GM10266 (cell line): ENCODE data around the gene MTF1.

Experiments used
- DNase-seq: peaks from one replicate; pipeline ENCODE4 v3.0.0; 2012; ENCODE audit errors: extremely low spot score
- TF ChIP-seq, protein P1 (sequence below): IDR thresholded peaks from 2 replicates; pipeline ENCODE4 v1.5.1; 2012; ENCODE audit warnings: mild to moderate bottlenecking, low read depth; ENCODE audit not compliant: control insufficient read depth, insufficient read depth; ENCODE audit errors: missing control alignments

Gene MTF1

DNA sequence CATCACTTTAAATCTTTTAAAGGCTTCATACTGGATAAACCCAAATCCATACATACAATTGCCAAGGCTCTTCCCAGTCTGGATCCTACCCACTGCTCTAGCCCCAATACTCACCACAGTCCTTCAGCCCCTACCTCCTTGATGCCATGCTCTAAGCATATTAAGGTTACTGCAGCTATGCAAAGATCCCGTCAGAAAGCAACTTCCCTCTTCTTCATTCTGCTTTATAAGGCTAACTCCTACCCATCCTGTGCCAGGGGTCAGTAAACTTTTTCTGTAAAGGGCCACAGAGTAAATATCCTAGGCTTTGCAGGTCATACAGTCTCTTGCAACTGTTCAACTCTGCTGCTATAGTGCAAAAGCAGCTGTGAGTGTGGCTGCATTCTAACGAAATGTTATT, 34.3 kb upstream of the MTF1 start:
- TF ChIP-seq, protein P1, sequence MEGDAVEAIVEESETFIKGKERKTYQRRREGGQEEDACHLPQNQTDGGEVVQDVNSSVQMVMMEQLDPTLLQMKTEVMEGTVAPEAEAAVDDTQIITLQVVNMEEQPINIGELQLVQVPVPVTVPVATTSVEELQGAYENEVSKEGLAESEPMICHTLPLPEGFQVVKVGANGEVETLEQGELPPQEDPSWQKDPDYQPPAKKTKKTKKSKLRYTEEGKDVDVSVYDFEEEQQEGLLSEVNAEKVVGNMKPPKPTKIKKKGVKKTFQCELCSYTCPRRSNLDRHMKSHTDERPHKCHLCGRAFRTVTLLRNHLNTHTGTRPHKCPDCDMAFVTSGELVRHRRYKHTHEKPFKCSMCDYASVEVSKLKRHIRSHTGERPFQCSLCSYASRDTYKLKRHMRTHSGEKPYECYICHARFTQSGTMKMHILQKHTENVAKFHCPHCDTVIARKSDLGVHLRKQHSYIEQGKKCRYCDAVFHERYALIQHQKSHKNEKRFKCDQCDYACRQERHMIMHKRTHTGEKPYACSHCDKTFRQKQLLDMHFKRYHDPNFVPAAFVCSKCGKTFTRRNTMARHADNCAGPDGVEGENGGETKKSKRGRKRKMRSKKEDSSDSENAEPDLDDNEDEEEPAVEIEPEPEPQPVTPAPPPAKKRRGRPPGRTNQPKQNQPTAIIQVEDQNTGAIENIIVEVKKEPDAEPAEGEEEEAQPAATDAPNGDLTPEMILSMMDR, result no peak
- DNase-seq, result no peak

DNA sequence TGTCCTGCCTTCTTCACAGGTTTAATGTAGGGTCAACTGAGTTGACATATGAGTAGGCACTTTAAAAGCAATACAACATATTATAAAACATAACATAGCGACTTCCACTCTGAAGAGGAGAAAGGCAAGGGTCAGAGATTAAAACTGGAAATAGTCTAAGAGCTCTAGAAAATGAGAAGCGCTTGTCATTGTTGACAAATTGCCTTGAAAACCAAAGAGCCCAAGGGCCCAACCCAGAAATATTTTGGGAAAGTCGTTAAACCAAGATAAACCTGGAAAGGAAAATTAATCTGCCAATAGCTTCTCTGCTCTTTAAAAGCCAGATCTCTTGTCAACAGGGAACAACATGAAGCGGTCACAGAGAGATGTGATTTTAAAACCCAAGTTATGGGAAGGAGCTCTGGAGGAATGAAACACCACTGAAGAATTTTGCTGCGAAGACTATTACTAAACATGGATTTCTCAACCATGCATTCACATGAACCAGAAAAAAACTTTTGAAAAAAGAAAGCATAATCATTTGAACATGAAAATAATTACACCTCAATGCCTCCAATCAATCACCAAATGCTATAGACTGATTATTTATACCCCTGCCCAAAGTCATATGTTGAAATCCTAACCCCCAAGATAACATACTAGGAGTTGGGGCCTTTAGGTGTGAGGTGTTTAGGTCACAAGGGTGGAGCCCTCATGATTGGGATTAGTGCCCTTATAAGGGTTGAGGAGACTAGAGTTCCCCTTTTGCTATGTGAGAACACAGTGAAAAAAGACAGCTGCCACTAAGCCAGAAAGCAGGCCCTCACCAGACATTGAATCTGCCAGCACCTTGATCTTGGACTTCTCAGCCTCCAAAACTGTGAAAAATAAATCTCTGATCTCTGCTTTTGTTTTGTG, 33.0 kb upstream of the MTF1 start:
- TF ChIP-seq, protein P1, result no peak
- no peak for DNase-seq

DNA sequence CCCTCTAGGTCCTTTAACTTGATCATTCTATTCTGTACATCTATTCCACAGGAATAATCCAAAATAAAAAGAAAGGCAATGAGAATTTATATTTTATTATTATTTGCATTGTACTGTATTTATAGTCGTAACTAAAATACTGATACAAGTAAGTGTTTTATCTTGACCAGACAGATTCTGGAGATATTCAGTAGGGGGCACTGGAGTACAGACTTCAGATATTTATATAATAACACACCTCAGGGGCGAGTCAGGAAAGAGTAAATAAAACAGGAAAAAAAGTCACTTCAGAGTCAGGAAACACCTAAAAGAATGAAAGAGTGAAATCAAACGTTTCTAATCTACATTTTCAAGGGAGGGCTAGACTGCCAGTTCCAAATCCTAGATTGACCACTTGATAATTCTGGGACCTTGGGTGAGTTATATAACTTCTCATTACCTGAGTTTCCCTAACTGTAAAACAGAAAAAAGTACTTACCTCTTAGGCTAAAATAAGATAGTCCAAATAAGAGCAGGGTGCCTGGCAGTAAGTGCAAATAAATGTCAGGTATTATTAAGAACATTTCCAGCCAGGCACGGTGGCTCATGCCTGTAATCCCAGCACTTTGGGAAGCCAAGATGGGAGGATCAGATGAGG, 31.1 kb upstream of the MTF1 start:
- TF ChIP-seq, protein P1, result peak; percentile 54
- peak; percentile 66 for DNase-seq

DNA sequence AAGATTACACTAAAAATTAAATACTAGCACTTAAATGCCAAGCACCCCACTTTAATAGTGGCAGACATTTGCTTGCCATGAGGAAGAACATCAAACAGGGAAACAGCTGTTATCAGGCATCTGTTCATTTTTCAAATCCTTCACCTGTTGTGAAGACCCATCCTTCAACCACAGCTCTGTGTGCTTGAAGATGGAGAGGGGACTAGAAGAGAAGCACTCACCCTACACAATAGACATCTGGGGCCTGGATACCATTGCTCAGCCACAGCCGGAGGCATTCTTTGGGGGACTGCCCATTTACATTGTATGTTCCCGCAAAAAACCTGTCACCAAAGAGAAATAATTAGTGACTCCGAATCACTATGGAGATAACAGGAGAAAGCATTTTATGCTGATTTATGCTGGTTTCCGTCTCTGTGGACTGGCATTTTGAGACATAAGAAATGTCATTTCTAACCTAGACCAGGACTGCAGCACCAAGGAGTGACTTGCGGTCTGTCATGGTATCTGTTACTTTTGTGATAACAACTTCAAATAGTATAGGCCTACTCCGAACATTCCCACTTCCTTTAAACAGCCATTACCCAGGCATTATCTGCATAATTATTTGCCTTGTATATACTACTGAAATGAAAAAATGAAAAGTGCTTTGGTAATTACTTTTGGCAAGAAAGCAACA, 28.8 kb upstream of the MTF1 start:
- no peak for DNase-seq
- TF ChIP-seq, protein P1, result no peak

DNA sequence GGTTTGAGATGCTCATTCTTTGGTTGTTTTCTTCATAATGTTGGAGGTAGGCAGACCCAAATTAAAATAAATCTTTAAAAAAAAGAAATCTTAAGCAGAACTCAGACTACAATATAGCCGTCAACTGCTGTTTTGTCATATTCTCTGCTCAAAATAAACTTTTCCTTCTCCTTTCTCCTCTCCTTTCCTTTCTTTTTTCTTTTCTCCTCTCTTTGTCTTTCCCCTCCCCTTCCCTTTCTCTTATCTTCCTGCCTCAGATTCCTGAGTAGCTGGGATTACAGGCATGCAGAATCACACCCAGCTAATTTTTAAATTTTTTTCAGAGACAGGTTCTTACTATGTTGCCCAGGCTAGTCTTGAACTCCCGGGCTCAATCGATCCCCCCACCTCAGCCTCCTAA, 24.8 kb upstream of the MTF1 start:
- TF ChIP-seq, protein P1, result no peak
- no peak for DNase-seq

DNA sequence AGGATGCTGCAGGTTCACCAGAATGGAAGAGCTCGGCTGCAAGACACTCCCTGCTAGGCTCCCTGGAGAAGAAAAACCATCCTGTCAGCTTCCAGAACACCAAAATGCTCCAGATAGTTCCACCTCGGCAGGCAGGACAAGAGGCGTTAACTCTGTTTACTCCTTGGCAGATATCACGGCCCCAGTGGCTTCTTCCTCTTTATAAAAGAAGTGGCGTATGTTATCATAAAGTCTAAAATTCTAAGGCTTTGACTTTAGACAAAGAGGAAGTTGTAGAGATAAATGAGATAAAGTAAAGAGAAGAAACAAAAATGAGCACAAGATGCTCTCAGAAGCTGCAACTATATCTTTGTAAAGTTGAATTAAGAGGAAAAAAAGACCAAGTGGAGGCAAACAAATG, 24.3 kb upstream of the MTF1 start:
- TF ChIP-seq, protein P1, result no peak
- no peak for DNase-seq
